ENCODE results near the gene ZRANB3. TPM values are rescaled to one million over a fixed set of nuclear protein-coding genes. Genes with fewer than 3 reads are reported as not detected.
"Not testable (repeated sequence)": the region's sequence is repeated elsewhere in the genome, so short reads cannot be mapped to it uniquely, and the experiment has no call there.

The ZRANB3 gene
- total RNA-seq, 1 experiment from 2014 or later = 11.3 TPM

GRCh38 chr2:135454608-135455007 lies 76.4 kb downstream of the ZRANB3 start:
- no peaks in the 10 kb centered on the region for H3K27me3 ChIP-seq (ENCODE audit: insufficient read depth, low read depth)
- H3K36me3 ChIP-seq (ENCODE audit: low read depth) = no peaks in the 10 kb centered on the region
- no peak overlapping the region for H2AFZ ChIP-seq
- intact Hi-C loops (cut with micrococcal nuclease; ENCODE audit: unreplicated experiment) = no loop called here
- no peak overlapping the region for H3K4me3 ChIP-seq
- TF ChIP-seq EZH2 (IDR thresholded peaks at IDR 0.05; ENCODE audit: low read depth) = no peak
- TF ChIP-seq CTCF (conservative IDR thresholded peaks at IDR 0.05) = no peak
- BruUV-seq (replicated peaks) = no TSS peak
- POLR2A ChIA-PET (ENCODE audit: unreplicated experiment) = no interaction called here
- no peak for DNase-seq
- no peak overlapping the region for H3K4me2 ChIP-seq
- H3K9me2 ChIP-seq (ENCODE audit: insufficient read depth) = no peaks in the 10 kb centered on the region
- no peaks in the 10 kb centered on the region; the same call in 1 of the 2 replicates for H3K9me3 ChIP-seq (ENCODE audit: insufficient read depth, low read depth)
- H4K20me1 ChIP-seq (ENCODE audit: insufficient read depth) = no peaks in the 10 kb centered on the region
- CTCF ChIA-PET = no interaction called here
- H3K27ac ChIP-seq = no peak overlapping the region
- no peaks in the 10 kb centered on the region for H3K79me2 ChIP-seq (ENCODE audit: low read depth)
- H3F3A ChIP-seq (ENCODE audit: insufficient read depth, low read depth) = no peaks in the 10 kb centered on the region
- no peaks in the 10 kb centered on the region for H3K4me1 ChIP-seq (replicated peaks; ENCODE audit: insufficient read depth)

- H3K27me3 ChIP-seq (ENCODE audit: insufficient read depth, low read depth); POLR2A ChIA-PET (ENCODE audit: unreplicated experiment); H3K4me1 ChIP-seq (replicated peaks; ENCODE audit: insufficient read depth); H4K20me1 ChIP-seq (ENCODE audit: insufficient read depth); intact Hi-C loops (cut with micrococcal nuclease; ENCODE audit: unreplicated experiment); H3K27ac ChIP-seq; H3F3A ChIP-seq (ENCODE audit: insufficient read depth, low read depth); H3K79me2 ChIP-seq (ENCODE audit: low read depth); H3K9me3 ChIP-seq (ENCODE audit: insufficient read depth, low read depth); H3K4me2 ChIP-seq; H3K36me3 ChIP-seq (ENCODE audit: low read depth); DNase-seq; H3K4me3 ChIP-seq; H3K9me2 ChIP-seq (ENCODE audit: insufficient read depth); CTCF ChIA-PET; BruUV-seq (replicated peaks); H2AFZ ChIP-seq: not testable (repeated sequence)
Observed at GRCh38 chr2:135453027-135453426, 78.0 kb downstream of the ZRANB3 start.

GRCh38 chr2:135451966-135452365 lies 79.1 kb downstream of the ZRANB3 start:
- BruUV-seq (replicated peaks) = no TSS peak
- Histone ChIP-seq H3K4me3 (no peak overlapping the region), H4K20me1 (ENCODE audit: insufficient read depth) (no peaks in the 10 kb centered on the region), H3K27ac (no peak overlapping the region), H3K36me3 (ENCODE audit: low read depth) (no peaks in the 10 kb centered on the region), H3K79me2 (ENCODE audit: low read depth) (no peaks in the 10 kb centered on the region), H3K4me2 (no peak overlapping the region), H3K27me3 (ENCODE audit: insufficient read depth, low read depth) (no peaks in the 10 kb centered on the region), H3K9me2 (ENCODE audit: insufficient read depth) (no peaks in the 10 kb centered on the region), H3K9me3 (ENCODE audit: insufficient read depth, low read depth) (no peaks in the 10 kb centered on the region; the same call in 1 of the 2 replicates), H3K4me1 (replicated peaks; ENCODE audit: insufficient read depth) (no peaks in the 10 kb centered on the region), H3F3A (ENCODE audit: insufficient read depth, low read depth) (no peaks in the 10 kb centered on the region), H2AFZ (no peak overlapping the region)
- TF ChIP-seq EZH2 (IDR thresholded peaks at IDR 0.05; ENCODE audit: low read depth) = no peak
- TF ChIP-seq CTCF (conservative IDR thresholded peaks at IDR 0.05) = no peak
- no peak for DNase-seq
- ChIA-PET POLR2A (ENCODE audit: unreplicated experiment) (no interaction called here), CTCF (no interaction called here)
- intact Hi-C loops (cut with micrococcal nuclease; ENCODE audit: unreplicated experiment) = no loop called here

- POLR2A ChIA-PET (ENCODE audit: unreplicated experiment); BruUV-seq (replicated peaks): not testable (repeated sequence)
Observed at GRCh38 chr2:135443013-135443412, 88.0 kb downstream of the ZRANB3 start.

GRCh38 chr2:135435155-135435554 lies 95.9 kb downstream of the ZRANB3 start:
- H3K4me3 ChIP-seq; H3K9me2 ChIP-seq (ENCODE audit: insufficient read depth); BruUV-seq (replicated peaks); H3K27me3 ChIP-seq (ENCODE audit: insufficient read depth, low read depth); POLR2A ChIA-PET (ENCODE audit: unreplicated experiment); H3K27ac ChIP-seq; H2AFZ ChIP-seq; H3F3A ChIP-seq (ENCODE audit: insufficient read depth, low read depth); DNase-seq; H4K20me1 ChIP-seq (ENCODE audit: insufficient read depth); CTCF ChIA-PET; intact Hi-C loops (cut with micrococcal nuclease; ENCODE audit: unreplicated experiment); H3K36me3 ChIP-seq (ENCODE audit: low read depth); H3K79me2 ChIP-seq (ENCODE audit: low read depth); H3K4me1 ChIP-seq (replicated peaks; ENCODE audit: insufficient read depth); H3K4me2 ChIP-seq; H3K9me3 ChIP-seq (ENCODE audit: insufficient read depth, low read depth): not testable (repeated sequence)

More at GRCh38 chr2:135443013-135443412, 88.0 kb downstream of the ZRANB3 start:
- H3K36me3 ChIP-seq (ENCODE audit: low read depth); H3K27me3 ChIP-seq (ENCODE audit: insufficient read depth, low read depth); H3K9me2 ChIP-seq (ENCODE audit: insufficient read depth); DNase-seq; H3K9me3 ChIP-seq (ENCODE audit: insufficient read depth, low read depth); H3K79me2 ChIP-seq (ENCODE audit: low read depth); H2AFZ ChIP-seq; H4K20me1 ChIP-seq (ENCODE audit: insufficient read depth); CTCF ChIA-PET; H3K4me3 ChIP-seq; intact Hi-C loops (cut with micrococcal nuclease; ENCODE audit: unreplicated experiment); H3F3A ChIP-seq (ENCODE audit: insufficient read depth, low read depth); H3K4me2 ChIP-seq; H3K27ac ChIP-seq; H3K4me1 ChIP-seq (replicated peaks; ENCODE audit: insufficient read depth): not testable (repeated sequence)
